NK-92 treated with Interleukin-12 subunit alpha and Interleukin-12 subunit beta, amount 100 ng/mL, for 24 hours (cell line): ENCODE measurements around the gene HHIP.

Source experiments
- DNase-seq: peaks from one replicate; lab custom pipeline; 2025; lab: John Stamatoyannopoulos, UW

Gene HHIP

DNA sequence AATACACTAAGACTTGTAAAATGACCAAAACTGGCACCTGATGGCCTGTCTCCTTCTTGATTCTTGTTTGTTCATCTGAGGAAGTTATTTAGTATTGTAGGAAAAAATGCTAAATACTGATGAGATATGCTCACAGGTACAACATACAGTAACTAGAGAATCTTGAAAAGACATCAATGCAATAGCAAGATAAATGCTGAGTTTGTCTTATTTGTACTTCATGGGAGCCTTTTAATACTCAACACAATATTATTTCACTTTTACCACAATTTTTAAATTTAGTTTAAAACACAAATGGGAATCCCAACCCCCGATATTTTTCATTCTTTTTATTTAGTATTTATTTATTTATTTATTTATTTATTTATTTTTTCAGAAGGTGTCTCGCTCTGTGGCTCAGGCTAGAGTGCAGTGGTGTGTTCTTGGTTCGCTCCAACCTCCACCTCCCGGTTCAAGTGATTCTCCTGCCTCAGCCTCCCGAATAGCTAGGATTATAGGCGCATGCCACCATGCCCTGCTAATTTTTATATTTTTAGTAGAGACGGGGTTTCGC lies 12.1 kb downstream of the HHIP start:
- DNase-seq = no peak

DNA sequence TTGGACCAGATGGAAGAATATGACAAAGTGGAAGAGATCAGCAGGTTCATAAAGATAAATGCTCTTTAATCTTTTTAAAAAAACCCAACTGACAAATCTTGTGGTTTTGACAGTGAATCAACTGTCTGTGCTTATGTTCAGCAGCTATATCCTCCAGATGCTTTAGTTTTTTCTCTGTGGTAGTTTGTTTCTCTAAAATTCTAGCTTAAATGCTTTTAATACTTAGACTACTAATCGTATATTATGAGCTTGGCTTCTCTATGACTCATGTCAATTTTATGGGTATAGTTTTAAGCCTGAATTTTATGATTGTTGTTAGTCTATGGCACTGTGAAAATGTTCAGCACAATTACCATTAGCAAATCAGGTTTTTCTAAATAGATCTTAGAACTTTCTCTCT lies 12.9 kb downstream of the HHIP start:
- DNase-seq = no peak

- no peak for DNase-seq
Observed at GRCh38 chr4:144659447-144659846, 13.5 kb downstream of the HHIP start.

- no peak for DNase-seq
Observed at GRCh38 chr4:144663834-144664475, 18.0 kb downstream of the HHIP start.

GRCh38 chr4:144666539-144667175 lies 20.7 kb downstream of the HHIP start:
- DNase-seq = no peak

GRCh38 chr4:144667500-144667899 lies 21.5 kb downstream of the HHIP start:
- DNase-seq = no peak

DNA sequence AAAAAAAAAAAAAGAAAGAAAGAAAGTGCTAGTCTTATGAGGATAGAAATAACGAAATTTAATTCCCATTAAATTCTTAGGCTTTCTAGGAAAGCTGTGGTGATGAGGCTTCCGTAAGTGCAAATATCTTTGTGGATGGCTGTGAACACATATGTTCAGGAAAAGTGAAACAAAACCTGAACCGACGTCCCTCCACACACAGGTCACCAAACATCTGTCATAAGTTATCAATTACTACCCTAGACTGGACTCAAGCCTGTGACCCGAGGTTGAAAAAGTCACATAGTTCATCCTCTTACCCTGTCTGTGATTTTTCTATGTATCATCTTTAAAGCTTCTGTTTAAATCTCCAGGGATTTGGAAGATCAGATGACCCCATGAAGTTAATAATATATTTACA lies 24.8 kb downstream of the HHIP start:
- DNase-seq = no peak

- no peak for DNase-seq
Observed at GRCh38 chr4:144674711-144675110, 28.8 kb downstream of the HHIP start.

GRCh38 chr4:144681806-144682205 lies 35.9 kb downstream of the HHIP start:
- no peak for DNase-seq

DNA sequence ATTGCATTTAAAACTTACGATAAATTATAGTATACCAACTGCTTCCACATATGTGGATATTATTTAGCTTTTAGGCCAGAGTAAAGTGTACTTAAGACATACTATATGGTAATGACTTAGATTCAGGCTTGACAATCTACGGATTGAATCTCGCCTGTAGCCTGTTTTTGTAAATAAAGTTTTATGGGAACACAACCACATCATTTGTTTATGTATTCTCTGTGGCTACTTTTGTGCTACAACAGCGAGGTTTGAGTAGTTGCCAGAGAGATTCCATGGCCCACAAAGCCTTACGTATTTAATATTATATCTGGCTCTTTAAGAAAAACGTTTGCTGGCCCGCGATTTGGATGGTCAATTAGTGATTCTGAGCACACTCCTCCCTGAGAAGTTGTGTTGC lies 37.6 kb downstream of the HHIP start:
- no peak for DNase-seq

DNA sequence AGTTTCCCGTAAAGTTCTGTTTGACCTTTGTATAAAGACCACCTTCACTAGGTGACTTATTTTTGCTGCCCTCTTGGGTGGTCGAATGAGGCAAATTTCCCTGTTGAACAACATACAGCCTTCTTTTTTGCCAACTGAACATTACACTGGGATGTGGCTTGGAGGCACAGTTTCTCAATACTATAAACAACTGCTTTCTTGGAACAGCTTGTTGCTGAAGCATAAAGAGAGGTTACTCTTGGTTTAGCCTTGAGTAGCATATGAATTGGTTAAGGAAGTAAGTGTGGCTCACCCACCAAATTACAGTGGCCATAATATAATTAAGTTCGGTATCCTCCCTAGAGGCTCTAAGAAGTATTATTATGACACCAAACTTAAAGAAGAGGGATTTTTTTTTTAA lies 40.0 kb downstream of the HHIP start:
- no peak for DNase-seq

- DNase-seq = no peak
Observed at GRCh38 chr4:144686921-144687320, 41.0 kb downstream of the HHIP start.

DNA sequence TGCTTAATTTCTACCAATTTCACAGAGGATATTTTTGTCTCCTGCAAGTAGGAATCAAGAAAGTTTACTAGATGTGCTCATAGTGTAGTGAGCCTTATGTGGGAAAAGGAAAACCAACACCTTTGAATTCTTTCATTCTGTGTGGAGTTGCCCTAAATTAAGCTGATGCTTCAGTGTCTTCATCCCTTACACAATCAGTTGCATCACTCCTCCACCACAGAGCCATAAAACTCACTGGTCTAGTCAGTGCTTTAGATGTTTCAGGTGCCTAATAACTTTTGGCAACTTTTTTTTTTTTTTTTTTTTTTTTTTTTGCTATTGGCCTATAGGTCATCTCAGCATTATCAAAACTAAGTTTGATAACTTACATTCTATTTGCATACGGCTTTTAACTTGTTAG lies 41.5 kb downstream of the HHIP start:
- DNase-seq = no peak

DNA sequence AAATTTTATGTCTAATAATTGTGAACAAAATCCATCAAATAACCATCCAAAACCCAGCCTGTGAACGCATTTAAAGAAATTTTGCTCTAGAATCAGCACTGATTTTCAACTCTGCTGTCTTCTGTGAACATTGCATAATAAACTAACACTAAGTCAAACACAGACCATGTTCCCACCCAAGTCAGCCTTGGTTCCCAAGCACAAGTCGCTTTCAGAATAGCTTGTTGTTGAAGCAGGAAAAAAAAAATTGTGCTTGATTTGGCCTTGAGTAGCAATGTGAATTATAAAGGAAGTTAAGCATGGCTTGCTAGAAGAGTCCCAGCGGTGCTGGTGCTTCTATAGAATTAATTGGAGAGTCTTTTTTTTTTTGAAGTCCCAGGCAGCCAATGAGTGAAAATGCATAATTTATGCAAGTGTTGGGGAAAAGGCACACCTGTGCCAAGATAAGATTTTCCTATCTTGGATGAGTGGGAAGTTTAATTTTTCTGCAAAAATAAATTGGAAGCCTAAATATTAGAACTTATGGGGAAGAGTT lies 42.1 kb downstream of the HHIP start:
- DNase-seq = no peak

- DNase-seq = no peak
Observed at GRCh38 chr4:144689125-144689524, 43.2 kb downstream of the HHIP start.

DNA sequence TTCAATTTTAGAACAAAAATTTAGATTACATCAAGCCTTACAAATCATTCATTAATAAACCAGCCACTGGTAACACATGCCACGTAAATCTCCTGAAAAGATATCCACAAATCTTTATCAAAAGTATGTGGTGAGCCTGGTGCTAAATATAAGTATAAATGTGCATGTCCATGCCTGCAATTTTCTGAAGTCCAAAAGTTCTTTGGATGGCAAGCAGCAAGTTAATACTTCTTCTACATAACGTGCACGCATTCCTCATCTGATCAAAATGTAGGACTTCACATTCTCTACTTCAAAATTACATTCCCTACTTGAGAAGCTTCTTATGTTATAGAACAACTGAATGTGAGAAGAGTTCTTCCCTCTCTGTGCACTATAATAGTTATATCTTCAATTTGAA lies 49.8 kb downstream of the HHIP start:
- no peak for DNase-seq

DNA sequence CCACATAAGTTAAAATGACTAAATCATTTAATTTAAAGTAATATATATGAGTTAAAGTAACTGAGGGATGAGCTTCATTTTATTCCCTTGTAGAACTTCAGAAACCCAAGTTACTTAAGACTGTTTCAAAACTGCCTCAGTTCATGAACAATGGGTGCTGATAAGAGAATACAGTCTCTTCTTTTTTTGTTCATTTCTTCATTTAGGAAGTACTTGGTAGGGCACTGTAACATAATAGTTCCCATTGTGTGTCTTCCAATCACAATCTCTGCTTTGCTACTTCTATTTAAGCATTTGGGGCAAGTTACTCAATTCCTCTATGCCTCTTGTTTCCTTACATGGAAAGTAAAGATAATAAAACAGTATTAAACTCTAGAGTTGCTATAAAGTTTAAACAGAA lies 50.4 kb downstream of the HHIP start:
- no peak for DNase-seq

- no peak for DNase-seq
Observed at GRCh38 chr4:144699565-144699964, 53.6 kb downstream of the HHIP start.

- no peak for DNase-seq
Observed at GRCh38 chr4:144701683-144702233, 55.8 kb downstream of the HHIP start.

GRCh38 chr4:144703494-144703893 lies 57.5 kb downstream of the HHIP start:
- no peak for DNase-seq

- DNase-seq = no peak
Observed at GRCh38 chr4:144705601-144706590, 59.9 kb downstream of the HHIP start.

- no peak for DNase-seq
Observed at GRCh38 chr4:144709159-144709558, 63.2 kb downstream of the HHIP start.
